Central memory CD4-positive, alpha-beta T cell (primary cell): Measurements from ENCODE around the gene HOXC6.

Experiments used
- DNase-seq: peaks from one replicate; pipeline ENCODE4 v3.0.0; 2022

HOXC6 gene

DNA sequence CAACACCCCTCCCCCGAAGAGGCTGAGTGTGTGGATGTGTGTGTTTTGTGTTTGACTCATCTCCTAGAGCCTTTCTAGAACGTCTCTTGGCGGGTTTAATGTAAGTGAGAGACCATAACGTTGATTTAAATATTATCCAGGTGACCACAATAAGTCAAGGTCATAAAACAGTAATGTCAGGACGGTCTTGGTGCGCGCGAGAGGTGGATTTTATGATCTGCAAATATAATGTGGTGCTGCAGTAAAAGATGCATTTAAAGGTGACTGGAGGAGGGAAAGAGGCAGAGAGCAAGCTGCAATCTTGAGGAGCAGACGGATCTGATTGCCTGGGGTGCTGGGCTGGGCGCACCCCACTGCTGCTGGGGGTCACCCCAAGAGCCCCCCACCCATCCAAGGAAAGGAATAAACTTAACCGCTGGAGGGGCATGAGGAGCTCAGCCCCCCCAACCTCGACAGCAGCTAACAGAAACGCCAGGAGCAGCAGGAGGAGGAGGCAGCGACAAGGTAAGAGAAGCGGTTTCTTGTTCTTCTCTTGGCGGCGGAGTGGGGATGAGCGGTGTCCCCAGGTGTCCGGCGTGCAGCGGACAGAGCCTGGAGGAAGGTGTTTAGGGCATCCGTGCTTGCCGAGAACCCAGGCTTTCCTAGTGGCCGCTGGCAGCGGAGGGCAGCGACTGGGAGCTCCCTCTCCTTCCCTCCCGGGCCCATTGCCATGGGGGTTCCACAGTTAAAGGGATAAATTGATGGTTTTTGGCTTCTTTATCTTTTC lies 37.7 kb upstream of the HOXC6 start:
- DNase-seq = no peak

DNA sequence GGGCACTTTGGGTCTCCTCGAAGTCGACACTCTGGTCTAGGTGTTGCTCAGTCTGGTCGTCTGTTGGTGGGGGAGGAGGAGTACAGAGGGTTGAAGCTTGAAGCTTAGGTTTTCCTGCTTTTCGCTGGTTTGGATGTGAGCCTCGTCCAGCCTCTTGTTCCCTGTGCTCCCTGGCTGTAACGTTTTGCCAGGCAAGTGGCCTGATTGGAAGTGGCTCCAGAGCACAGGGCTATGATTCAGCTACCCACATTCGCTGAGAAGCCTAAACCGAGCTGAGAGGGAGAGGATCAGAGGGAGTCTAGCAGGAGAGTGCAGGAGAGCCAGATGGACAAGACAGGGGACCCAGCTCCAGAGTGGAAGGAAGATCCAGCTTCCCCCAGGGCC lies 37.2 kb upstream of the HOXC6 start:
- no peak for DNase-seq

DNA sequence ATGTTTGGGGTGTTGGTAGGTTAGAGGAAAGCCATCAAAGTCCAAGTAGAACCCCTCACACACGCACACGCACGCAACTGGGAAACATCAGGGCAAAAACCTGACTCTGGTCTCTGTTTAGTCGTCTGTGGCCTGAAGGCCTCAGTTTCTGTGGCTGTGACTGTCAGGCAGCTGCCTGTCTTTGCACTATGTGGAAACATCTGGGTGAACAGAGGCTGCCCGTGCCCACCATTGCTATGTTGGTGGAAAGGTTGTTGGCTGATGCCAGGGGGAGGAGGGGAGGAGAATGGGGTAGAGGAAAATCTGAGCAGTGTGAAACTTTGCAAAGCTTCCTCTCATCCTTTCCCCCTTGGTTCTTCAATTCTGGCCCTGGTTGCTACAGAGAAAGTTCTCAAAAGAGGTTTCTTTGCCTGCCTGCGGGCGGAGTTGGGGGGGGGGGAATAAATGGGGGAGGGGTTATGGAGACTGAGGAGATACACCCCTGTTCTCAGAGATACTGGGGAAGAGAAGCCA lies 35.8 kb upstream of the HOXC6 start:
- no peak for DNase-seq

- DNase-seq = no peak
These were observed 34.9 kb upstream of the HOXC6 start for GRCh38 chr12:53993162-53994008.

DNA sequence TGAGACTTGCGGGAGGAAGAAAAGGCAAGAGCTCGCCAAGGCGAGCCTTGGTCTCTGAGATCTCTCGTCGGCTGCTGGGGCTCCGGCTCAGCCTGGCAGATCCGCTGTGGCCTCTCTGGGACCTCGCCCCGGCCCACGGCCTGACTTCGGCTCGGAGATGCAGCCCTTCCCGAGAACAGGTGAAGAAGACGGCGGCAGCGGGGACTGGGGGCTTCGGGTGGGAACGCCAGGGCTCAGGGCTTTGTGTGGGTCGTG lies 34.3 kb upstream of the HOXC6 start:
- no peak for DNase-seq

DNA sequence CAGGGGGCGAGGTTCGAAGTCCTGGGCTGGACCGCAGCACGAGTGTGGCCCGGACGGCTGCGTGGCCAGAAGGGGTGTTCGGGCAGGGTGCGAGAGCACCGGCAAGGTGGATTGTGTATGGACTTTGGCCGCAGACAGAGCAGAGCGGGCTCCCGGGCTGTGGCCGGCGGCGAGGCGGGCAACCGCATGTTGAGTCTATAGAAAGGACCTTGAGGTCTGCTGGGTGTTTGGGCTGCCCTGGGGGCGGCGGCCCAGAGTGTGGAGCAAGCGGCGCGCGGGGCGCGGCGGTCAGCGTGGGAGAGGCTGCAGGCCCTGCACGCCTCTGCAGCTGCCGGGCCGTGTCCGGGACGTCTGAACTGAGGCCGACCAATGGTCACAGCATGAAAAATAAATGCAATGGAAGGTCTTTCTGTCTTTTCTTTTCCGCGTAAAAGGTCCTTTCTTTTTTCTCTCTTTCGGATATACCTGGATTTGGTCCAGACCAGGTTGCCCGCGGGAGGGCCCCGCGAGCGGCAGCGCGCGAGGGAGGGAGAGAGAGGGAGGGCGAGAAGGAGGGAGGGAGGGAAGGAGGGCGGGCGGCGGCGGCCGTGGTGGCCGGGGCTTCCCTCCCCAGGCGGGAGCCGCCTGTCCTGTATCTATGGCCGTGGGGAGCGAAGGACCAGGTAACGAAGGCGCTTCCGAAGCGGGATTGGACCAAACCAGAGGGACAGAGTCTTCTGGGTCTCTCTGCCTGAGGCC lies 33.8 kb upstream of the HOXC6 start:
- no peak for DNase-seq

DNA sequence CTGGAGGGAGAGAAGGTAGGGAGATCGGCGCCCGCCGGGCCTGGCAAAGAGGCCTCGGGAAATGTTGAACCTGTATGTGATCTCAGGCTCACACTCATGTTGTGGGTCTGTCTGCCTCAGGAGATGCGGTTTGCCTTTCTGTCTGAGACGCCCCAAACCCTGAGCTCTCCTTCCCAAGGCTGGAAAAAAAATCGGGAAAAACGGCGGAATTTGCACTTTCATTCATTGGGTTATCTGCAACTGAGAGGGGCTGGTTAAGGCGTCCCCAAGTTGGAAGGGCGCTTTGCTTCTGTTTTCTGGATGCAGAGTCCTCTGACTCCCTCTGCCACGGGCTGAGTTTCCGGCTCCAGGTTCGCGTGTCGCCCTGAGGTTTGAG lies 33.2 kb upstream of the HOXC6 start:
- DNase-seq = no peak

- no peak for DNase-seq
These were observed 32.6 kb upstream of the HOXC6 start for GRCh38 chr12:53995378-53996239.

DNA sequence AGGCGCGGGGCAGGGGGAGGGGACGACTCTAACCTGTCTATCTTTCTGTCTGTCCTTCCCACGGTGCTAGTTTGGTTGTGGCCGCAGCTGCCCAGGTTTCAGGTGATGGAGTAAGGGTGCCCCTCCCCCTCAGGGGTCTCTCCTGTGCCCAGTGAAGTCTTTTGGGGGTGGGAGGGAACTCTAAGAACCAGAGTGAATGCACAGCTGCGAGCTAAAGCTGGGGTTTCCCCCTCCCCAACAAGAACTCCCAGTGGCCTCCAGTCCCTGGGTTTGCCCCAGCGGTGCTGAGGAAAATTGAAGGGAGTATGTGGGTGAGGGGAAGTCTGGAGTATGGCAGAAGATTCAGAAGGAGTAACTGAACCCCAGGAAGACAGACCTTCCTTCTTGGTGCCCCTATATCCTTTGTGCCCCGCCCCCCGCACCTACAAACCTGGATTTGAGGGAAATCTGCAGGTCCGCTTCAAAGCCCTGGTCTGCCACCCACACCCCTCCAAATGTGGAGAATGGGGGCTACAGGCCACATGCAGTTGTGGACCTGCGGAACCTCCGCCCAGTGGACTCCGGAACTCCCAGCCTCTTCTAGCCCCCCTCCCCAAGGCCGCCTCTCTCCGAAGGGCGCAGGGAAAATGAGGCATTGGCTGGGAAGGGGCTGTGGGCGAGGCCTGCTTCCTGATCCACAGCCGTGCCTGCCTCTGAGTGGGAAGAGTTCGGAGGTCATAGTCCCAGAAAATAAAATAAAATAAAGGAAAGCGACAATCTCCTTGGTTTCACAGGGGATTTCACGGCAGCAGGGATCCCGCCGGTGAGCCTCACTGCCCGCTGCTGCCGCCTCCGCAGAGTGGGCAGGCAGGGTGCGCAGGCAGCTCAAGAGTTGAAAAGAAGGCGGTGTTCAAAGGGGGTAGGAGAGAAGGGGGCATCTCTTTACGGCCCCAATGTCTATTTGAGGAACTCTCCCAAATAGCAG lies 31.7 kb upstream of the HOXC6 start:
- no peak for DNase-seq

- no peak for DNase-seq
These were observed 30.8 kb upstream of the HOXC6 start for GRCh38 chr12:53997204-53998109.

DNA sequence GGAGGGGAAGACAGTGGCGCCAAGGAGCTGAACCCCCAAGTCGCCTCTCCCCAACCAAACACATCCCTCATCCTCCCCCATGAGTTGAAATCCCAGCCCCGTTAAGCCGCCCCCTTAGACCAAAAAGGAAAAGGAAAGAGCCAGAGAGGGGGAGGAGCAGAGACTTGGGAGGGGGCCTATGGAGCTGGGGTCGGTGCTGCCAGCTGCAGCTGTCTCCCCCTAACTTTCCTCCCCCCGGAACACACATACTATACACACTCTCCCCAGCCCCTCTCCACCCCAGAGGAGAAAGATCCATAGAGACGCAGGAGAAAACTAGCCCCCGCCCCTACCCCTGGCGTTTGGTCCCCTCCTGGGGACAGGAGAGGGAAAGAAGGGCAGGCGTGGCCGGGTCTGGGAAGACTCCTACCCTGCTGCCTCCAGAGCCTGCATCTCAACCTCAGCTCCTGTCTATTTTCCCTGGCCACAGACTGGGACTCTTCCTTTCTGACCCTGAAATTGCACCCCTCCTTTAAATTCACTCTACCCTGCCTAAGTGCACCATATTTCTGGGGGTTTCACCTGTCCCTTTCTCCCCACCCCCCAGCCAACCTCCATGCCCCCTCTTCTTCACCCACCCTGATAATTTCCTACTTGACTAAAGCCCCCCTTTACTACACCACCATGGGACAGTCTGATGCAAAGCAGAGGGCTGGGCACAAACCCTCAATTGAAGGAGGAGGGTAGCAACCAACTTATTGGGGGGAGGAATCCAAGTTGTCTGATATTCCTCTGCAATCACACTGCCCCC lies 29.9 kb upstream of the HOXC6 start:
- no peak for DNase-seq

GRCh38 chr12:53998900-53999236 lies 29.4 kb upstream of the HOXC6 start:
- DNase-seq = no peak

GRCh38 chr12:53999559-54000115 lies 28.6 kb upstream of the HOXC6 start:
- no peak for DNase-seq

DNA sequence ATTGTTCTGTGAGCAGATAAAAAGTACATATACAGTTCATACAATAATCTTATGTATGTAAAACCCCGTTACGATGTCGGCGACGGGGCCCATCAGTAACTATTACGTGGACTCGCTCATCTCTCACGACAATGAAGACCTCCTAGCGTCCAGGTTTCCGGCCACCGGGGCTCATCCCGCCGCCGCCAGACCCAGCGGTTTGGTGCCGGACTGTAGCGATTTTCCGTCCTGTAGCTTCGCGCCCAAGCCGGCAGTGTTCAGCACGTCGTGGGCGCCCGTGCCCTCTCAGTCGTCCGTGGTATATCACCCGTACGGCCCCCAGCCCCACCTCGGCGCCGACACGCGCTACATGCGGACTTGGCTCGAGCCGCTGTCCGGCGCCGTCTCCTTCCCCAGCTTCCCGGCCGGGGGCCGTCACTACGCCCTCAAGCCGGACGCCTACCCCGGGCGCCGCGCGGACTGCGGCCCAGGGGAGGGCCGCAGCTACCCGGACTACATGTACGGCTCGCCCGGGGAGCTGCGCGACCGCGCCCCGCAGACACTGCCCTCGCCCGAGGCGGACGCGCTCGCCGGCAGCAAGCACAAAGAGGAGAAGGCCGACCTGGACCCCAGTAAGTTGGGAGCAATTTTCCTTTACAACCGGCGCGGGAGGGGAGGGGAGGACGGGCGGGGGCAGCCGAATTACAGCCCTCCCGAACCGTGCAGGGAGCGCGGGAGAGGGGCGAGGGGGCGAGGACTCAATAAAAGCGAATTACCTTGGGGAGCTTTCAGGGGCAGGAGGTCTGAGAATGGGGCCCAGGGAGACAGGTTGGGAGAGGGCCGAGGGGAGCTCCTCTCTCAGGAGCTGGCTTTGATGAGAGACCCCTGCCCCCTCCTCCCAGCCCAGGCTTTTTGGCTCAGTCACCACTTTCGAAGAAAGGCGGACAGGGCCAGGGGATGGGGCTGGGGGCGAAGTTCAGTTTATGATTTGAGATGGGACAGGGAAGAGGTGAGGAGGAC lies 27.8 kb upstream of the HOXC6 start, which contains the start of gene HOXC9:
TSS of gene HOXC9 (plus strand) at position 46 of the 999 bp plus-strand sequence. CDS start at position 74, 28 bp downstream.
- DNase-seq = no peak

DNA sequence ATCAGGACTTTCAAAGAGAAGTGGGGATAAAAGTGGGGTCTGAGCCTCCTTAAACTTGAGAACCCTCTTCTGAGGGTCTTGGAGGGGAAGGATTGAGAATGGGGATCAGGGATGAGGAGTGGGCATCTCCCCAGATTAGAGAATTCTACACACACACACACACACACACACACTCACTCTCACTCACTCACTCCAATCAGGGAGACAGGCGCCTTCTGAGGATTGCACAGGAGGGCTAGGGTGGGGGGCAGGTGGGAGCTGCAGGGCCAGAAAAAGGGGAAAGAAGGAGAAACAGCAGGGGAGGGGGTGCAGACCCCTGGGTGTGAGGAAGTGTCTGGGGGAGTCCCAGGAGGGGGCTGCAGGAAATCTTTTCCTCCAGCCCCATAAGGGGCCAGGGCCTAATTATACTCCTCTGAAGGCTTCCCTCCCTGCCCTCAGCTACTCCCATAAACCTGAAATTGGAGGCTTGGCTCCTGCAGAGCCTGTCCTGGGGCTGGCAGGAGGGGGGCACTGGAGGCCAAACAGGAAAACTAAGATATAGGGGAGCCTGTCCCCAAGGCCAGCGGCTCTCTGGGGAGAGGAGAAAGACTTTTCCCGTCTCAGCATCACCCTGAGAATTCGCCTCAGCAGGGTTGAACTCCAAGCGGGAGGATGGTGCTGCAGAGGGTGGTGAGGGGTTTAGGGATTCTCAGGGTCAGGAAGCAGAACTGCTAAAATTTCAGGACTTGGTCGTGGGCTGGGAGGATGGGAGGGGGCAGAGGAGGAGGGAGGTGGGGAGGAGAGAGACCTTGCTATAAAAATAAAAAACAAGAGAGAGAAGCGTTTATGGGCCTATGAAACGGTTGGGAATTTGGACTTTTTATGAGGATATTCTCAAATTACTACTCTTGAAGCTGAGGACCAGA lies 26.7 kb upstream of the HOXC6 start:
- no peak for DNase-seq

GRCh38 chr12:54002278-54002914 lies 25.8 kb upstream of the HOXC6 start:
- no peak for DNase-seq
